PFSK-1 (cell line): Measurements from ENCODE around the gene SYNDIG1.

Source experiments
- POLR2AphosphoS5 ChIP-seq: IDR thresholded peaks from 2 replicates; pipeline ENCODE4 v1.6.1; 2012; ENCODE audit warnings: low read depth, mild to moderate bottlenecking, control low read depth, low read length, moderate library complexity
- REST ChIP-seq, 2 experiments: IDR thresholded peaks; 2 replicates each; pipeline versions ENCODE4 v1.6.1 to v1.8.0; 2011 to 2012; ENCODE audit warnings: low read depth in 2 of 2, low read length in 2 of 2, control low read depth in 1 of 2, inconsistent platforms in 1 of 2, mild to moderate bottlenecking in 1 of 2, moderate library complexity in 1 of 2; ENCODE audit not compliant: insufficient read depth in 1 of 2

DNA sequence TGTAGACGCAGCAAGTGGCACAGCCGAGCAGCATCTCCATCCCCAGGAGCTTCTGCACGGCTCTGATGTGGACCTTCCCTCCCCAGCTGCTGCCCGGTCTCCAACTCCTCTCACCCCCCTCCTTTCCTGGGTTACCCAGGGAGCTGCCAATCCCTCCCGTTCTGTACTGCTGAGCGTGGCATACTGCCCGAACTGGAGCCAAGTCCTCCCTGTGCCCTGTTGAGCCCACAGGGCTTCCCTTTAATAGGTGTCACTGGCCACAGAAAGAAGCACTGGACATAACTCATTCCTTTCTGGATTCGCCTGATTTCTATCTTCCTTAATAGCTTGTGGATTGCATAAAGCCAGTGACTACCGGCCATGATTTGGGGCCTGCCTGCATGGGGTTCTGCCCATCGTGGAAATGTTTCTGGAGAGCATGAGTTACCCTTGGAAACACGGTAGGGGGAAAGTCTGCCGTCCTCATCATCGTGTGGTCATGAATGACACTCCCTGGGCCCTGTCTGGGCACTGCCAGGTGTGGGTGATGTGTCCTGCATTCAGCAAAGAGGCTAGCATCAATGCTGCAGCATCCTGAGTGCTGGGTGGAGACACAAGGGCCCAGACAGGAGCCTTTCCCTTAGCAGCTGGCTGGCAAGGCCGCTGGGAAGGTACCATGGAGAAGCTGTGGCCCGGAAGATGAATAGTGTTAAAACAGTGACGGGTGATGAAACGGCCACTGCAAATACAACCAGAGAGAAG is 189.7 kb downstream of the SYNDIG1 start:
- TF ChIP-seq POLR2AphosphoS5 = no peak
- no peak for TF ChIP-seq REST (IDR thresholded peaks at IDR 0.05; ENCODE audit: insufficient read depth in 1 of 2, low read depth in 2 of 2, low read length in 2 of 2)
